ENCODE data around the gene NAA80.
"Not testable (repeated sequence)": the region's sequence is repeated elsewhere in the genome, so short reads cannot be mapped to it uniquely, and the experiment has no call there.

Gene NAA80

GRCh38 chr3:50314342-50314741 is 15.1 kb upstream of the NAA80 start:
- TF ChIP-seq POLR2A (IDR thresholded peaks at IDR 0.05; ENCODE audit: low read depth, low read length): no peak
- no peak for DNase-seq (ENCODE audit: insufficient read length, low spot score)
- FAIRE-seq: no peak

GRCh38 chr3:50312041-50312440 is 12.8 kb upstream of the NAA80 start:
- DNase-seq (ENCODE audit: insufficient read length, low spot score); FAIRE-seq: not testable (repeated sequence)

- TF ChIP-seq POLR2A (IDR thresholded peaks at IDR 0.05; ENCODE audit: low read depth, low read length): no peak
- no peak for DNase-seq (ENCODE audit: insufficient read length, low spot score)
- FAIRE-seq: no peak
Observed at GRCh38 chr3:50304601-50305000, 5.4 kb upstream of the NAA80 start.

GRCh38 chr3:50303013-50303815 is 4.0 kb upstream of the NAA80 start, which contains the start of gene HYAL1:
TSS of gene HYAL1 (minus strand) at chr3:50303574. CDS start at chr3:50302956, 618 bp downstream.
- no peak for DNase-seq (ENCODE audit: insufficient read length, low spot score)
- no peak for FAIRE-seq
- TF ChIP-seq POLR2A (IDR thresholded peaks at IDR 0.05; ENCODE audit: low read depth, low read length): no peak

- no peak for FAIRE-seq
- DNase-seq (ENCODE audit: insufficient read length, low spot score): no peak
- TF ChIP-seq POLR2A (IDR thresholded peaks at IDR 0.05; ENCODE audit: low read depth, low read length): no peak
Observed at GRCh38 chr3:50302095-50303012, 3.1 kb upstream of the NAA80 start.

GRCh38 chr3:50300681-50301254 is 1.6 kb upstream of the NAA80 start:
- FAIRE-seq: no peak
- no peak for TF ChIP-seq POLR2A (IDR thresholded peaks at IDR 0.05; ENCODE audit: low read depth, low read length)
- DNase-seq (ENCODE audit: insufficient read length, low spot score): no peak

GRCh38 chr3:50299929-50300680 is 900 bp upstream of the NAA80 start:
- DNase-seq (ENCODE audit: insufficient read length, low spot score): no peak

GRCh38 chr3:50299638-50299928 is 378 bp upstream of the NAA80 start:
- DNase-seq (ENCODE audit: insufficient read length, low spot score): peak; percentile 93
- peak; percentile 29; the same call in 1 of the 2 replicates for TF ChIP-seq POLR2A (IDR thresholded peaks at IDR 0.05; ENCODE audit: low read depth, low read length)
- FAIRE-seq: no peak

More at GRCh38 chr3:50299929-50300680, 900 bp upstream of the NAA80 start:
- TF ChIP-seq POLR2A (IDR thresholded peaks at IDR 0.05; ENCODE audit: low read depth, low read length): no peak
- FAIRE-seq: no peak

- FAIRE-seq (no peak), DNase-seq (ENCODE audit: insufficient read length, low spot score) (no peak)
- TF ChIP-seq POLR2A (IDR thresholded peaks at IDR 0.05; ENCODE audit: low read depth, low read length): no peak
Observed at GRCh38 chr3:50297896-50298725, 1.1 kb downstream of the NAA80 start.

- TF ChIP-seq POLR2A (IDR thresholded peaks at IDR 0.05; ENCODE audit: low read depth, low read length): no peak
- FAIRE-seq (no peak), DNase-seq (ENCODE audit: insufficient read length, low spot score) (no peak)
Observed at GRCh38 chr3:50297384-50297775, 1.8 kb downstream of the NAA80 start.

- FAIRE-seq (no peak), DNase-seq (ENCODE audit: insufficient read length, low spot score) (no peak)
- no peak for TF ChIP-seq POLR2A (IDR thresholded peaks at IDR 0.05; ENCODE audit: low read depth, low read length)
Observed at GRCh38 chr3:50296721-50297383, 2.4 kb downstream of the NAA80 start.
